Measurements from ENCODE around the gene RNF128.
"Not testable (repeated sequence)": the region's sequence is repeated elsewhere in the genome, so short reads cannot be mapped to it uniquely, and the experiment has no call there.

RNF128 gene

DNA sequence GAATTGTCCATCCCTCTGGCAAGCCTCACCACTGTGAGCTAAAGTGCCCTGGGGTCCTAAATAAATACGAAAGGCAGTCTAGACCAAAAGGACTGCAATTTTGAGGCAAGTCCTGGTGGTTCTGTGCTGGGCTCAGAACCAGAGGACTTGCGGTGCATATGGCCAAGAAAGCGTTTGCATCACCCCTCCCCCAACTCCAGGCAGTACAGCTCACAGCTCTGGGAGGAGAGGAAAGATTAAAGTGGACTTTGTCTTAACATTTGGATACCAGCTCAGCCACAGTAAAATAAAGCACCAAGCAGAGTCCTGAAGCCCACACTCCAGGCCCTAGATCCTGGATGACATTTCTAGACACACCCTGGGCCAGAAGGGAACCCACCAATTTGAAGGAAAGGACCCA, 24.9 kb downstream of the RNF128 start:
- no peak for DNase-seq

GRCh38 chrX:106752101-106752678, 25.7 kb downstream of the RNF128 start:
- no peak for DNase-seq

DNA sequence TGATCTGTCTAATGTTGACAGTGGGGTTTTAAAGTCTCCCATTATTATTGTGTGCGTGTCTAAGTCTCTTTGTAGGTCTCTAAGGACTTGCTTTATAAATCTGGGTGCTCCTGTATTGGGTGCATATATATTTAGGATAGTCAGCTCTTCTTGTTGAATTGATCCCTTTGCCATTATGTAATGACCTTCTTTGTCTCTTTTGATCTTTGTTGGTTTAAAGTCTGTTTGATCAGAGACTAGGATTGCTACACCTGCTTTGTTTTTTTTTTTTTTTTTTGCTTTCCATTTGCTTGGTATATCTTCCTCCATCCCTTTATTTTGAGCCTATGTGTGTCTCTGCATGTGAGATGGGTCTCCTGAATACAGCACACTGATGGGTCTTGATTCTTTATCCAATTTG, 42.8 kb downstream of the RNF128 start:
- not testable (repeated sequence) for DNase-seq

- no peak for DNase-seq
These were observed 48.5 kb downstream of the RNF128 start for GRCh38 chrX:106774981-106775380.

GRCh38 chrX:106780264-106780663, 53.8 kb downstream of the RNF128 start:
- DNase-seq = no peak

GRCh38 chrX:106780664-106781377, 54.3 kb downstream of the RNF128 start:
- no peak for DNase-seq

DNA sequence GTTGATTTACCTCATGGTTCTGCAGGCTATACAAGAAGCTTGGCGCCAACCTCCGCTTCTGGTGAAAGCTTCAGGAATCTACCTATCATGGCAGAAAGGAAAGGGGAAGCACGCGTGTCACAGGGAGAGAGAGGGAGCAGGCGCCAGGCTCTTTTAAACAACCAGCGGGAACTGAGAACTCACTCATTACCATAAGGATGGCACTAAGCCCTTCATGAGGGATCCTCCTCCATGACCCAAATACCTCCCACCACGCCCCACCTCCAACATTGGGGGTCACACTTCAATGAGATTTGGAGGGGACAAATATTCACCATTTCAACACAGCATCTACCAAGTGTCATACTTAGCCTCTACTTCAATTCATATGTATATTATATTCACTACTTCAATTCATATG, 57.2 kb downstream of the RNF128 start:
- no peak for DNase-seq

DNA sequence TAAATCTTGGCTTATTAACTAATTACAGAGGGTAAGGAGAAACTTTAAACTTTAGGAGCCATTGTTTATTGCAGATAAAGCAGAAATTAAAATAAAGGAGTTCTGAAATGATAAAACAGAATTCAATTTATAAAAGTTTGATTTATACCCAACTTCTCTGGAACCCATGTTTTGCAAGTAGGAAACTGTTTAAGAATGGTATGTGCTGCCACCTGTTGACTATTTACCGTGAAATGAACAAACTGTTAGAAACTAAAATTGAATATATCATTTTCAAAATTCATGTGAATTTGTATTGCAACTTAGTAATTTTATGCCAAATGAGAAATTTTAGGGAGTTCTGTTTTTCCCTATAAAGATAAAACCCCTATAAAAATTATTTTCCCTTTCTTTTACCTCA, 65.0 kb downstream of the RNF128 start:
- no peak for DNase-seq

- DNase-seq = no peak
These were observed 75.5 kb downstream of the RNF128 start for GRCh38 chrX:106802063-106802387.

DNA sequence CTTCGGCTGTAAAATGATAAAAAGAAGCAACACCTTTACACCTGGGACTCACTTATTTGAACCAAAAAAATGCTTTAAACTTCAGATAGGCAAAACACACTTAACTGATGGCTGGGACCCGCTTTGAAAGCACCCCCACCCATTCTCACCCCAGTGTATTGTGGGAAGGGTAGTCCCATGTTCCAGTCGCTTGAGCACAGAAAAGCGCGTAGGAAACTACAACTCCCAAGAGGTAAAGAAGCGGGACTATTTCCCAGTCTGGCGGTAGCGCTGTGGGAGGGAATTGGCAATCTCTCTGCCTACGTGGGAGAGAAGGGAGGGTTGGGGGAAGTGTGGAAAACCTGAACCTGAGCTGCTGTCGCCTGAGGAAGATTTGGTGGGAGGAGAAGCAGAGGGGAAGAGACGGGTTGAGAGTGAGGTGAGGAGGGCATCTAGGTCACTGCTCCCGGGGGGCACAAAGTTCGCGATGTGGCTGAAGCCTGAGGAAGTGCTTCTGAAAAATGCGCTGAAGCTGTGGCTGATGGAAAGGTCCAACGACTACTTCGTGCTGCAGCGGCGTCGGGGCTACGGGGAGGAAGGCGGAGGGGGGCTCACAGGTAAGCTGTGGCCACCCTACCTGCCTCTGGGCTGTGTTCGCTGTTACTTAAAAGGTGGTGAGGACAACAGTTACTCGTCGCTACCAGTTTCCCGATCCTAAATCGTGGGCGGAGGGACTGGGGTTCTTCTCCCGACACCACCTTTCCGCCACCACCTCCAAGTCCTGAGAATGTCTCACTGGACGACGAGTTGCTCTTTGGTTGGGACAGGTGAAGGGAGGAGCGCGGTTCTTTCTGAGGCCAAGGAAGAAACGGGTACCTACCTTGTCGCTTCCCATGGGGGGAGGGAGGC, 76.1 kb downstream of the RNF128 start, which contains the start of gene TBC1D8B:
Gene TBC1D8B, plus strand, starts transcription at position 286 of the 888 bp plus-strand sequence. Its CDS starts 181 bp downstream, at position 467.
- peak; percentile 74 for DNase-seq

DNA sequence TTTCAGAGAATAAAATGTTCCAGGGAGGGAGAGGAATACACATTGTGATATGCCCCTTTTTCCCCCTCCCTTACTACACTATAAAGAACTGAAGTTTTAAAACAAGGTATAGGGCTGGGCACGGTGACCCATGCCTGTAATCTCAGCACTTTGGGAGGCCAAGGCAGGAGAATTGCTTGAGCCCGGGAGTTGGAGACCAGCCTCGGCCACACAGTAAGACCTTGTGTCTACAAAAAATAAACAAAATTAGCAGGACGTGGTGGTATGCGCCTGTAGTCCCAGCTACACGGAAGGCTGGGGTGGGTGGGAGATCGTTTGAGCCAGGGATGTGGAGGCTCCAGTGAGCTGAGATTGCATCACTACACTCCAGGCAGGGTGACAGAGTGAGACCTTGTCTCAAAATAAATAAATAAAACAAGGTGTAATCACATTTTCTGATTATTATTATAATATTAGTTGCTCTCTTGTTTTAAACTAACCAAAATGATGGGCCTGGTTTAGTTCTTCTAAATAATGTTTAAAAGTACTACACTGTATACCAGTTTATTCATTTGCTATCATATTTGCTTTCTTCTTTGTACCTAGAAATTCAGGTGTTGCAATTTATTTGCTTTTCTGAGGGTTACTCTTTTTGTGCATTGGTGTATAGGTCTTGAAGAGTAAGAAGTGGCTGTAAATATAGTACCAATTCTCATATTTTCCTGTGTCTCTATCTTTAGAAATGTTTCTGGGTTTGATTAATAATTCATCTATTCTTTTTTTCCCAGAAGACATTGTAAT, 84.8 kb downstream of the RNF128 start:
- DNase-seq = no peak

DNA sequence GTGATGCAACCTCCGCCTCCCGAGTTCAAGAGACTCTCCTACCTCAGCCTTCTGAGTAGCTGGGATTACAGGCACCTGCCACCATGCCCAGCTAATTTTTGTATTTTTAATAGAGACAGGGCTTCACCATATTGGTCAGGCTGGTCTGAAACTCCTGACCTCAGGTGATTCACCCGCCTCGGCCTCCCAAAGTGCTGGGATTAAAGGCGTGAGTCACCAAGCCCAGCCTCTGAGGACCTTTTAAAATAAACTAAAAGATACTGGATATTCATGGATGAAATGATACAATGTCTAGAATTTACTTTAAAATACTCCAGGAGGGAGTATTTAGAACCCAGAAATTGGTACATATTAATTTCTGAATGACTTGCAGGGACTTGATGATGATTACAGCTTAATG, 86.4 kb downstream of the RNF128 start:
- not testable (repeated sequence) for DNase-seq

GRCh38 chrX:106814093-106814492, 87.6 kb downstream of the RNF128 start:
- not testable (repeated sequence) for DNase-seq
